Gastroesophageal sphincter (tissue), 4 donors: Measurements from ENCODE around the gene TSTD1. TPM values are rescaled to one million over a fixed set of nuclear protein-coding genes. Genes with fewer than 3 reads are reported as not detected.
"Not testable (repeated sequence)": the region's sequence is repeated elsewhere in the genome, so short reads cannot be mapped to it uniquely, and the experiment has no call there.

Experiments
- ATAC-seq: fragments of 150-250 bp; one replicate; pipeline ENCODE4 v1.9.1; 2016; ENCODE audit warnings: mild to moderate bottlenecking, moderate library complexity
- H3K27ac ChIP-seq, 4 donors: fragments of 200-600 bp; sonication (generic) in 3 of 4; 1 replicate in 3 of 4; 2 replicates in 1 of 4; pipeline ENCODE4 v1.5.1; 2016 to 2019
- H3K27me3 ChIP-seq: fragments of 200-600 bp; sonication (generic); one replicate; pipeline ENCODE4 v1.5.1; 2019
- H3K36me3 ChIP-seq, 2 donors: fragments of 200-600 bp; sonication (generic); one replicate each; pipeline ENCODE4 v1.5.1; 2019; ENCODE audit warnings: control low read depth in 1 of 2
- H3K4me1 ChIP-seq, 3 donors: fragments of 200-600 bp; sonication (generic); 1 replicate in 2 of 3; 2 replicates in 1 of 3; pipeline ENCODE4 v1.5.1; 2016 to 2019; ENCODE audit warnings: control low read depth in 2 of 3
- H3K4me3 ChIP-seq, 2 donors: fragments of 200-600 bp; sonication (generic); one replicate each; pipeline ENCODE4 v1.5.1; 2019; ENCODE audit warnings: mild to moderate bottlenecking in 1 of 2, moderate library complexity in 1 of 2
- H3K9me3 ChIP-seq, 3 donors: fragments of 200-600 bp; sonication (generic); one replicate each; pipeline ENCODE4 v1.5.1; 2017 to 2019; ENCODE audit warnings: control low read depth in 2 of 3
- EP300 ChIP-seq: sonication (generic); formaldehyde crosslinking; IDR thresholded peaks from one replicate; pipeline ENCODE4 v1.6.1; 2017; ENCODE audit warnings: antibody characterized with exemption, mild to moderate bottlenecking
- POLR2A ChIP-seq, 2 donors: fragments of 450-650 bp; IDR thresholded peaks; one replicate each; pipeline ENCODE4 v1.6.1; 2017; ENCODE audit warnings: antibody characterized with exemption in 2 of 2, mild to moderate bottlenecking in 2 of 2, moderate library complexity in 1 of 2
- POLR2AphosphoS5 ChIP-seq: sonication (generic); formaldehyde crosslinking; IDR thresholded peaks from one replicate; pipeline ENCODE4 v1.6.1; 2017; ENCODE audit warnings: antibody characterized with exemption
- WGBS, 2 donors: methylation state at CpG; one replicate each; pipeline ENCODE4 v1.1.5; 2018; ENCODE audit warnings: low coverage in 1 of 2; 5-methylcytosine and 5-hydroxymethylcytosine counted together
- total RNA-seq, 4 donors: library from RNA; depleted of rRNA; stranded (reverse); fragments of >200 nt; gene quantifications; one replicate each; pipeline ENCODE4 v1.1.0, GENCODE V29; 2016
- TF ChIP-seq, protein P1 (sequence below), 4 experiments: fragments of 200-600 bp in 2 of 4; fragments of 450-650 bp in 2 of 4; sonication (generic) in 1 of 4; IDR thresholded peaks; one replicate each; pipeline ENCODE4 v1.5.1; 2017 to 2019; ENCODE audit warnings: antibody characterized with exemption in 4 of 4, mild to moderate bottlenecking in 2 of 4, moderate library complexity in 2 of 4

Gene TSTD1
- total RNA-seq, 4 donors from 2014 or later = 18.1 to 52.1 (median 29.4) TPM

GRCh38 chr1:161069731-161070270, 31.0 kb upstream of the TSTD1 start, which contains the start of gene ARHGAP30:
Gene ARHGAP30 (minus strand): TSS chr1:161069891. CDS start chr1:161069624, 267 bp downstream.
- peak within 1 kb of the TSS in 3 of 4 donors; percentile 50 to 60 (median 51) for H3K27ac ChIP-seq
- TF ChIP-seq POLR2AphosphoS5 (no peak), EP300 (no peak), POLR2A (IDR thresholded peaks at IDR 0.05) (peak; percentile 15 to 35)
- TF ChIP-seq, protein P1, sequence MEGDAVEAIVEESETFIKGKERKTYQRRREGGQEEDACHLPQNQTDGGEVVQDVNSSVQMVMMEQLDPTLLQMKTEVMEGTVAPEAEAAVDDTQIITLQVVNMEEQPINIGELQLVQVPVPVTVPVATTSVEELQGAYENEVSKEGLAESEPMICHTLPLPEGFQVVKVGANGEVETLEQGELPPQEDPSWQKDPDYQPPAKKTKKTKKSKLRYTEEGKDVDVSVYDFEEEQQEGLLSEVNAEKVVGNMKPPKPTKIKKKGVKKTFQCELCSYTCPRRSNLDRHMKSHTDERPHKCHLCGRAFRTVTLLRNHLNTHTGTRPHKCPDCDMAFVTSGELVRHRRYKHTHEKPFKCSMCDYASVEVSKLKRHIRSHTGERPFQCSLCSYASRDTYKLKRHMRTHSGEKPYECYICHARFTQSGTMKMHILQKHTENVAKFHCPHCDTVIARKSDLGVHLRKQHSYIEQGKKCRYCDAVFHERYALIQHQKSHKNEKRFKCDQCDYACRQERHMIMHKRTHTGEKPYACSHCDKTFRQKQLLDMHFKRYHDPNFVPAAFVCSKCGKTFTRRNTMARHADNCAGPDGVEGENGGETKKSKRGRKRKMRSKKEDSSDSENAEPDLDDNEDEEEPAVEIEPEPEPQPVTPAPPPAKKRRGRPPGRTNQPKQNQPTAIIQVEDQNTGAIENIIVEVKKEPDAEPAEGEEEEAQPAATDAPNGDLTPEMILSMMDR (IDR thresholded peaks at IDR 0.05) = no peak
- no peaks in the 10 kb centered on the region for H3K9me3 ChIP-seq
- H3K4me3 ChIP-seq = peak within 1 kb of the TSS; percentile 1 to 42
- 56 to 100% methylated on average over 1 to 2 of the region's 9 CpGs for WGBS, 2 donors
- no peaks in the 10 kb centered on the region for H3K36me3 ChIP-seq
- peak; percentile 69 for ATAC-seq
- H3K27me3 ChIP-seq = peaks cover 16% of the 10 kb centered on the region
- no peaks in the 10 kb centered on the region for H3K4me1 ChIP-seq

DNA sequence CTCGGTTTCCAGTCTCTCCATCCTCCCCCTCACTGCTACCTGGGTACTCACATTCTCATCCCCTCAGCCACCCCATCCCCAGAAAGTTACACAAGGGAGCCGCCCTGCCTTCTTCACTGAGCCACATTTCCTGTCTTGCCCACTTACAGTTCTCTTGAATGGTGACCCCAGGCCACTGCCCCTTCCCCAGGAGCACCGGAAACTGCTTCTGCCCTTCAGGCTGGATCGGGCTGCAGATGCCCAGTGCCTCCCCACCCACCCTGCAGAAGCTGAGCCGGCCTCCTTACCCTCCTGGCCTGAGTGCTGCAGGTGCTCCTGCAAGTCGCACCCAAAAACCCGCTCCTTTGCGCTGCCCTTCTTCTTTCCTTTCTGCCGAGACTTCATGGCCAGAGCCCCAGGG, 30.5 kb upstream of the TSTD1 start:
- Histone ChIP-seq H3K9me3 (no peaks in the 10 kb centered on the region), H3K36me3 (no peaks in the 10 kb centered on the region), H3K4me3 (peak overlapping the region; percentile 1 to 42), H3K4me1 (no peaks in the 10 kb centered on the region), H3K27me3 (peaks cover 19% of the 10 kb centered on the region), H3K27ac (peak overlapping the region in 3 of 4 donors; percentile 50 to 60 (median 51))
- TF ChIP-seq POLR2AphosphoS5 = no peak
- TF ChIP-seq POLR2A (IDR thresholded peaks at IDR 0.05) = no peak
- TF ChIP-seq, protein P1 (IDR thresholded peaks at IDR 0.05) = no peak
- TF ChIP-seq EP300 = no peak
- WGBS, 2 donors = 66 to 70% methylated on average over 2 to 5 of the region's 9 CpGs
- ATAC-seq = no peak

DNA sequence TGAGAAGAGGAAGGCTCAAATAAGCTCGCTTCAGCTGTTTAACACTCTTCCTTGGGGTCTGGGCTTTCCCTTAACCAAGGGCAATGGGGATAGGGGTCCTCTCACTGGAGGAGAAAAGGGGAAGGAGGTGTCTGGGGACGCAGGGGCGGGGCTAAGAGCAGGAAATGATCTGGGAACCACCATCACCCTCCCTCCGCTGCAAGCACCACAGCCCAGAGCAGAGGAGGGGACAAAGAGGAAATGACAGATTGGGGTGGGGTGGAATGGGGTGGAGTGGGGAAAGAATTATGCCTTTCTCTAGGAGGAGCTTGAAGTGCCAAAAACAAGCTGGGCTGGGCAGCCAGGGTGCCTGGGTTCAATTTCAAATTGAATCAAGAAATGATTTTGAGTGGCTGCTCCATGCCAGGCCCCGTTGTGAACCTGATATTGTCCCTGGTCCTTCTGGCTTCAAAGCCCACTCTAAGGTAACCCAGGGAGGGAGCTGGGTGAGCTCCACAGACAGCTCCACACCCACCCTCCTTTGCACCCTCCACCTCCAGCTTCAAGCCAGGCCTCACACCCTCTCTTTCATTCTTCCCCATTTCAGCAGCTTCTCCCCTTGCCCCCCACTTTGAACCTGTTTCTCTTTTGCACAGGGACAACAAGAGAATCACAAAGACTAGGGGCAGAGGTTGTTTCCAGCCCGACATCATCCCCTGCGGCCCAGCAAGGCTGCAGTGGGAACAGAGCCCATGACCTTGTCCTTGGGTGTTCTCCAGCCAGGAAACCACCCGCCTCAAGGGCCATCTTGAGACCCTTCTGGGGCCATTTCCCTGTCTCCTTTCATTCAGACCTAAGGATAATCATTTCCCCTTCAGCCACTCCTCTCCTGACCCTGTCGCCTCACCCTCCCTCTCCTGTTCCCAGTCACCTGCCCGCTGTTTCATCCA, 29.8 kb upstream of the TSTD1 start:
- TF ChIP-seq POLR2AphosphoS5 = no peak
- 67 to 97% methylated on average over 6 to 8 of the region's 10 CpGs for WGBS, 2 donors
- Histone ChIP-seq H3K27ac (peak overlapping the region in 3 of 4 donors; percentile 50 to 60 (median 51)), H3K36me3 (no peaks in the 10 kb centered on the region), H3K9me3 (no peaks in the 10 kb centered on the region), H3K4me3 (peak overlapping the region in 1 of 2 donors; percentile 42), H3K4me1 (no peaks in the 10 kb centered on the region), H3K27me3 (peaks cover 26% of the 10 kb centered on the region)
- peak; percentile 70 for ATAC-seq

- no peak for ATAC-seq
- TF ChIP-seq EP300 = no peak
- TF ChIP-seq POLR2AphosphoS5 = no peak
- TF ChIP-seq POLR2A (IDR thresholded peaks at IDR 0.05) = no peak
- TF ChIP-seq, protein P1 (IDR thresholded peaks at IDR 0.05) = no peak
- no peak overlapping the region for H3K4me3 ChIP-seq
- H3K9me3 ChIP-seq = no peaks in the 10 kb centered on the region
- H3K27ac ChIP-seq = no peak overlapping the region
- WGBS, 2 donors = 58 to 90% methylated on average over 2 to 3 of the region's 3 CpGs
- H3K4me1 ChIP-seq = no peaks in the 10 kb centered on the region
- H3K36me3 ChIP-seq = no peaks in the 10 kb centered on the region
- H3K27me3 ChIP-seq = peaks cover 31% of the 10 kb centered on the region
Observed at GRCh38 chr1:161066694-161067093, 27.9 kb upstream of the TSTD1 start.

- peaks cover 34% of the 10 kb centered on the region for H3K27me3 ChIP-seq
- not testable (repeated sequence) for ATAC-seq, H3K4me1 ChIP-seq, H3K4me3 ChIP-seq, H3K27ac ChIP-seq, H3K9me3 ChIP-seq, H3K36me3 ChIP-seq
- 79 to 89% methylated on average over 4 to 5 of the region's 7 CpGs for WGBS, 2 donors
Observed at GRCh38 chr1:161065681-161066080, 26.9 kb upstream of the TSTD1 start.

- H3K4me3 ChIP-seq, H3K36me3 ChIP-seq, H3K27ac ChIP-seq, ATAC-seq, H3K9me3 ChIP-seq, H3K4me1 ChIP-seq: not testable (repeated sequence)
- H3K27me3 ChIP-seq = peaks cover 38% of the 10 kb centered on the region
- 52% methylated on average over 3 to 6 of the region's 6 CpGs for WGBS, 2 donors
Observed at GRCh38 chr1:161063936-161064335, 25.2 kb upstream of the TSTD1 start.
